Muscle of back (tissue), 11 donors: ENCODE results near the gene CCHCR1. TPM values are rescaled to one million over a fixed set of nuclear protein-coding genes. Genes with fewer than 3 reads are reported as not detected.

Experiments used
- DNase-seq, 3 donors: peaks; one replicate each; pipeline versions ENCODE4 v3.0.0 to v3.0.0-alpha.2; 2013
- polyA plus RNA-seq, 10 donors: library from polyadenylated mRNA; unstranded; fragments of 120-200 nt; gene quantifications; one replicate each; pipeline ENCODE4 v1.2.1, GENCODE V29; 2013; ENCODE audit not compliant: insufficient read length in 10 of 10

CCHCR1 gene
- polyA plus RNA-seq, 10 donors, result 11.0 to 18.4 (median 13.5) TPM

- no peak for DNase-seq
Observed at GRCh38 chr6:31130751-31131150, 26.9 kb downstream of the CCHCR1 start.

- no peak for DNase-seq
Observed at GRCh38 chr6:31129130-31129529, 28.5 kb downstream of the CCHCR1 start.

- DNase-seq, result peak in 1 of 3 donors; percentile 48
Observed at GRCh38 chr6:31128093-31128676, 29.4 kb downstream of the CCHCR1 start.

- DNase-seq, result no peak
Observed at GRCh38 chr6:31126396-31127175, 31.0 kb downstream of the CCHCR1 start.

GRCh38 chr6:31125586-31126363 is 31.8 kb downstream of the CCHCR1 start:
- no peak for DNase-seq

- DNase-seq, result peak in 2 of 3 donors; percentile 51 to 79
Observed at GRCh38 chr6:31125162-31125561, 32.4 kb downstream of the CCHCR1 start.

GRCh38 chr6:31122791-31123706 is 34.6 kb downstream of the CCHCR1 start:
- DNase-seq, result peak; percentile 34 to 74 (median 69)

GRCh38 chr6:31121131-31121790 is 36.3 kb downstream of the CCHCR1 start:
- no peak for DNase-seq

- DNase-seq, result no peak
Observed at GRCh38 chr6:31120151-31120915, 37.3 kb downstream of the CCHCR1 start, which contains the start of gene CDSN. CDSN (minus strand) TSS chr6:31120446; CDS start chr6:31120419, 27 bp downstream.

- no peak for DNase-seq
Observed at GRCh38 chr6:31118178-31118577, 39.4 kb downstream of the CCHCR1 start.

GRCh38 chr6:31116661-31117385 is 40.8 kb downstream of the CCHCR1 start:
- DNase-seq, result peak in 1 of 3 donors; percentile 60

GRCh38 chr6:31115941-31116560 is 41.6 kb downstream of the CCHCR1 start:
- DNase-seq, result no peak

GRCh38 chr6:31114970-31115849 is 42.4 kb downstream of the CCHCR1 start:
- no peak for DNase-seq

- DNase-seq, result peak; percentile 71 to 88 (median 82)
Observed at GRCh38 chr6:31114541-31114878, 43.1 kb downstream of the CCHCR1 start, which contains the start of gene PSORS1C1. PSORS1C1 (plus strand) TSS chr6:31114800; CDS start chr6:31129633, 14,833 bp downstream.

- peak; percentile 41 to 65 (median 47) for DNase-seq
Observed at GRCh38 chr6:31113861-31114540, 43.6 kb downstream of the CCHCR1 start.

- DNase-seq, result no peak
Observed at GRCh38 chr6:31112478-31112877, 45.1 kb downstream of the CCHCR1 start, which contains the start of gene C6orf15. C6orf15 (minus strand) TSS chr6:31112575; CDS start chr6:31112555, 20 bp downstream.

- DNase-seq, result no peak
Observed at GRCh38 chr6:31111712-31112111, 45.9 kb downstream of the CCHCR1 start.
